K562 (cell line): ENCODE measurements around the gene HRCT1. TPM values are rescaled to one million over a fixed set of nuclear protein-coding genes. Genes with fewer than 3 reads are reported as not detected.

Experiments used
- CBFA2T3 ChIP-seq: fragments of 450-650 bp; IDR thresholded peaks from 2 replicates; pipeline ENCODE4 v1.6.1; 2017
- CHD7 ChIP-seq: fragments of 200-600 bp; sonication (generic); IDR thresholded peaks from one replicate; pipeline ENCODE4 v1.6.1; 2012; ENCODE audit warnings: mild to moderate bottlenecking, low read depth, low read length, inconsistent platforms
- GTF2A2 ChIP-seq: IDR thresholded peaks from 2 replicates; pipeline ENCODE4 v1.6.1; 2016; ENCODE audit warnings: mild to moderate bottlenecking, missing genetic modification characterization, missing compliant biosample characterization
- ZNF316 ChIP-seq: fragments of 450-650 bp; IDR thresholded peaks from 2 replicates; pipeline ENCODE4 v1.6.1; 2016
- ZNF609 ChIP-seq: sonication (generic); formaldehyde crosslinking; IDR thresholded peaks from 2 replicates; pipeline ENCODE4 v1.8.1; 2023; ENCODE audit warnings: missing genetic modification reagents, mild to moderate bottlenecking, borderline replicate concordance
- ZNF639 ChIP-seq, 2 experiments: fragments of 200-800 bp in 1 of 2; sonication (Bioruptor generic) in 1 of 2; sonication (generic) in 1 of 2; formaldehyde crosslinking in 1 of 2; IDR thresholded peaks in 1 of 2; conservative IDR thresholded peaks in 1 of 2; 2 replicates each; pipeline versions ENCODE4 v1.5.0 to v1.6.1; 2016 to 2020; ENCODE audit warnings: missing compliant biosample characterization in 1 of 2, missing genetic modification characterization in 1 of 2, missing genetic modification reagents in 1 of 2
- polyA plus RNA-seq, 8 experiments: library from polyadenylated mRNA; depleted of rRNA in 4 of 8; stranded (reverse) in 5 of 8; unstranded in 3 of 8; fragments of >200 nt; fragmentation: Nextera tagmentation in 2 of 8; fragmentation: Illumina TruSeq in 1 of 8; extraction: Ambion mirVana in 2 of 8; extraction: Trizol in 1 of 8; gene quantifications; 2 replicates each; pipeline versions ENCODE4 v1.2.1 to v1.2.3, GENCODE V29; 2011 to 2014; ENCODE audit warnings: inconsistent platforms in 1 of 8, missing spikeins in 1 of 8
- total RNA-seq, 7 experiments: library from RNA; depleted of rRNA in 6 of 7; stranded (reverse); fragments of >200 nt in 6 of 7; fragmentation: Illumina TruSeq in 2 of 7; extraction: Trizol in 2 of 7; gene quantifications; 2 replicates each; pipeline versions ENCODE4 v1.2.1 to v1.2.3, GENCODE V29; 2011 to 2021; ENCODE audit warnings: low replicate concordance in 1 of 7

HRCT1 gene
- total and polyA plus RNA-seq, 9 of the 15 experiments (the other 6 are each of a cell fraction or from before 2014, with no cell fraction given) = 0.40 TPM; not detected in 8

- TF ChIP-seq CHD7 = no peak
- peak; percentile 69 for TF ChIP-seq CBFA2T3
- TF ChIP-seq ZNF609 (CRISPR knock-in tag) = 0 out of 2 replicates have a peak, but pooled peaks have one; percentile 30
- peak in 1 of 2 experiments; percentile 49; a peak in 1 of 4 replicates for TF ChIP-seq ZNF639 (CRISPR knock-in tag; conservative IDR thresholded peaks at IDR 0.05 in 1 of 2, IDR thresholded peaks at IDR 0.05 in 1 of 2)
- TF ChIP-seq ZNF316 = no peak
- TF ChIP-seq GTF2A2 (tag) = no peak
Measured at GRCh38 chr9:35914301-35914807, 8.4 kb downstream of the HRCT1 start (continued).
